Bronchial epithelial cell (primary cell): Measurements from ENCODE around the gene CIT. TPM values are rescaled to one million over a fixed set of nuclear protein-coding genes. Genes with fewer than 3 reads are reported as not detected.

Experiments
- DNase-seq: peaks from one replicate; pipeline ENCODE4 v3.0.0-alpha.2; 2010; ENCODE audit warnings: low read depth
- FAIRE-seq: peaks from 2 replicates; lab custom pipeline; 2011; peaks lifted over from hg19 to GRCh38; lab: Jason Lieb, UNC
- H3K27me3 ChIP-seq: 2 replicates; pipeline ENCODE4 v1.5.1; 2011; ENCODE audit warnings: low read length; ENCODE audit not compliant: control insufficient read depth, insufficient read depth
- H3K36me3 ChIP-seq: 2 replicates; pipeline ENCODE4 v1.5.1; 2011; ENCODE audit warnings: low read length; ENCODE audit not compliant: control insufficient read depth, insufficient read depth
- H3K4me3 ChIP-seq: 2 replicates; pipeline ENCODE4 v1.5.1; 2011; ENCODE audit warnings: mild to moderate bottlenecking, low read depth, low read length, control low read depth
- CTCF ChIP-seq: IDR thresholded peaks from 2 replicates; pipeline ENCODE4 v1.5.1; 2011; ENCODE audit warnings: mild to moderate bottlenecking, moderate library complexity, low read length, control low read depth, inconsistent platforms; ENCODE audit not compliant: insufficient read depth, severe bottlenecking
- total RNA-seq: library from RNA; depleted of rRNA; stranded (reverse); fragments of >200 nt; gene quantifications from 2 replicates; pipeline ENCODE4 v1.2.1, GENCODE V29; 2014

Gene CIT
- total RNA-seq, 1 donor from 2014 or later = 0.79 TPM

DNA sequence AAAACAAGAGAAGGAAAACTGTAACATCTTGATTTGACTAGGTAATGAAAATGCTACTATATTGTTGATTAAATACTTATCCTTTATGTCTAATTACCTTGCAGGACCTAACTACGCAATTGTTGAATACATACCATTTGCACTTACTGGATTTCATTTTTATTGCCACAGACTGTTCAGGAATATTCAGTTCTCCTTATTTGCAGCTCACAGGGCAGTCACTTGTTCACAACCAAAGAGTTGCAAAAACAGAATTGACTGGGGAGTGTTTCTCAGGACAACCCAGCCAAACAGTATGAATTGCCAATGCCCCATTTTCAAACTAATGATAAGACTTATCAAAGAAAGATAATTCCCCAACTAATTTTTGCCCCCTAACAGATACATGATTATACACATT is 49.4 kb downstream of the CIT start:
- FAIRE-seq = no peak
- Histone ChIP-seq H3K4me3 (no peak overlapping the region), H3K36me3 (no peaks in the 10 kb centered on the region), H3K27me3 (no peaks in the 10 kb centered on the region)
- no peak for DNase-seq
- TF ChIP-seq CTCF = no peak

- H3K4me3 ChIP-seq = no peak overlapping the region
- H3K36me3 ChIP-seq = no peaks in the 10 kb centered on the region
- FAIRE-seq (no peak), DNase-seq (no peak)
- H3K27me3 ChIP-seq = no peaks in the 10 kb centered on the region
- TF ChIP-seq CTCF = no peak
These were observed 50.3 kb downstream of the CIT start for GRCh38 chr12:119826661-119827445.

DNA sequence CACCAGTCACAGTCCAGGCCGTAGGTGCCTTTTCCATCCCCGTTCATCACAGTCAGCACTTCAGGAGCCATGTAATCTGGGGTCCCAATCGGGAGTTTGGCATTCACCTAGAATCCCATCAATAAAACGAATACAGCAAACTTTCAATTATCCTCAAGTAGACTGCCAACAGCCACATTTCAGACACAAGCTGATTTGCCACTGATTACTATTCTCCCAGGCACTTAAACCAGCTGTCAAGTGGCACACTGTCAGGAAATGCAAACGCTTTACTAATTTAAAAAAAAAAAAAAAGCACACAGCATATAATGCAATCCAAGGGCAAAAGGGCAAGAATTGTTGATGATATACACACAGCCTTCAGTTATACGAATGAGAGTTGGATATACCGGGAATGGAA is 51.9 kb downstream of the CIT start:
- FAIRE-seq (no peak), DNase-seq (no peak)
- Histone ChIP-seq H3K4me3 (no peak overlapping the region), H3K36me3 (no peaks in the 10 kb centered on the region), H3K27me3 (no peaks in the 10 kb centered on the region)
- TF ChIP-seq CTCF = no peak

DNA sequence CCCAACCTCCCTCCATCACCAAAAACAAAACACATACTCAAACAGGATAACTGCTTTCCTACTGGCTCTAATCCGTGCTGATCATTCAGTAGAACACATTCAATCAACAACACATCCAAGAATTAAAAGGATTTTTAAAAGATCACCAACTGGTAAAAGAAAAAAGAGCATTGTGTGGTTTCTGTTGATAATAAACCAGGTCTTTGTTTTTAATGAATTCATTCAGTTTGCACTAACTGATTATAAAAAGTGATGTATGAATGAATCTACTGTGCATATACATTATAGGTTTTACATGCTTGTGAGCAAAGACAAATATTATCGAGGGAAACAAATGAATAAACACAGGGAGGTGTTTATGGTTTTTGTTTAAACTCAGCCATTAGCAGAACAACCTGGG is 55.1 kb downstream of the CIT start:
- FAIRE-seq (no peak), DNase-seq (no peak)
- Histone ChIP-seq H3K4me3 (no peak overlapping the region), H3K27me3 (no peaks in the 10 kb centered on the region), H3K36me3 (no peaks in the 10 kb centered on the region)
- TF ChIP-seq CTCF = no peak

DNA sequence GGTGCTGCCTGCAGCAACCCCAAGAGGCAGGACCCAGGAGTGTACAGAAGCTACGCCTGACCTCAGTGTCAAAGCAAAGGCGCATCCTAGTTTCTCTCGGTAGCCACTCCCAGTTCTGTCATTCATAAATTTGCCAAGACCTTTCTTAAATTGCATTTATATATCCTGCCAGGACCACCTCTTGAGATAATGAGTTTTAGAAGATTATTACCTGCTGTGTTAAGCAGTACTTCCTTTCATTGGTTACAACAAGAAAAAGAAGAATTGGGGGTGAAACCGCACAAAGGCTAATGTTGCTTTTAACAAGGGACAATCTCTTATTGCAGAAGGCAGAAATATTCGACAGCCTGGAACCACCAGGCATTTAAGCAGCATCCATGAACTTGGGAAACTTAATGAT is 57.8 kb downstream of the CIT start:
- DNase-seq (no peak), FAIRE-seq (no peak)
- Histone ChIP-seq H3K4me3 (no peak overlapping the region), H3K36me3 (no peaks in the 10 kb centered on the region), H3K27me3 (no peaks in the 10 kb centered on the region)
- TF ChIP-seq CTCF = no peak
